Measurements from ENCODE around the gene PWP2. TPM values are rescaled to one million over a fixed set of nuclear protein-coding genes. Genes with fewer than 3 reads are reported as not detected.

PWP2 gene
- total and polyA plus RNA-seq, 7 donors = 0.56 to 8.8 (median 2.9) TPM

- 85 to 93% (median 89%) methylated on average over 9 of the region's 9 CpGs for WGBS, 3 donors
- no peak overlapping the region for H3K27ac ChIP-seq
- peaks cover 0 to 76% of the 10 kb centered on the region in 2 donors for H3K36me3 ChIP-seq (ENCODE audit: insufficient read depth in 1 of 2, low read depth in 1 of 2)
Observed at GRCh38 chr21:44065428-44065827, 41.8 kb upstream of the PWP2 start.

DNA sequence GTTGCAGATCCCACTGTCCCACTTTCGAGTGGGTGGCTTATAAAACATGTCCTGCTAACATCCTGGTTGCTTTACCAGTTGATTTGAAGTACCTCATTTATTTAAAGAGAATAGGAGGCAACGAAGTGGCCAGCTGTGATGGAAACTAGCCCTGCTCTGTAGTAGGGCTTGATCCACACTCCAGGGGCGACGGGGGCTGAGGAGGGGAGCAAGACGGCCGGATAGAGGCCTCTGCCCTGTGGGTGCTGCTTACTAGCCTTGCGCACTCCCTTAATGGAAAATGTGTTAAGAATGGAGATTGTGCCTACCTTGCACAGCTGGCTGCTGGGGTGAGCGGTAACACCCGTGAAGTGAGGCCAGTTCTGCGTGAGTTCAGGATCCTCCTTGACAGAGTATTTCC lies 41.1 kb upstream of the PWP2 start:
- WGBS, 3 donors = 88 to 94% (median 93%) methylated on average over 10 of the region's 10 CpGs
- Histone ChIP-seq H3K27ac (no peak overlapping the region), H3K36me3 (ENCODE audit: insufficient read depth in 1 of 2, low read depth in 1 of 2) (peaks cover 0 to 81% of the 10 kb centered on the region in 2 donors), H3K4me1 (no peaks in the 10 kb centered on the region), H3K4me3 (no peak overlapping the region), H3K9me3 (no peaks in the 10 kb centered on the region), H3K27me3 (ENCODE audit: insufficient read depth in 3 of 3, low read length in 2 of 3) (no peaks in the 10 kb centered on the region)
- ATAC-seq = no peak
- intact Hi-C loops (cut with DNase I) = no loop called here
- no peak for DNase-seq
- TF ChIP-seq, protein P1, sequence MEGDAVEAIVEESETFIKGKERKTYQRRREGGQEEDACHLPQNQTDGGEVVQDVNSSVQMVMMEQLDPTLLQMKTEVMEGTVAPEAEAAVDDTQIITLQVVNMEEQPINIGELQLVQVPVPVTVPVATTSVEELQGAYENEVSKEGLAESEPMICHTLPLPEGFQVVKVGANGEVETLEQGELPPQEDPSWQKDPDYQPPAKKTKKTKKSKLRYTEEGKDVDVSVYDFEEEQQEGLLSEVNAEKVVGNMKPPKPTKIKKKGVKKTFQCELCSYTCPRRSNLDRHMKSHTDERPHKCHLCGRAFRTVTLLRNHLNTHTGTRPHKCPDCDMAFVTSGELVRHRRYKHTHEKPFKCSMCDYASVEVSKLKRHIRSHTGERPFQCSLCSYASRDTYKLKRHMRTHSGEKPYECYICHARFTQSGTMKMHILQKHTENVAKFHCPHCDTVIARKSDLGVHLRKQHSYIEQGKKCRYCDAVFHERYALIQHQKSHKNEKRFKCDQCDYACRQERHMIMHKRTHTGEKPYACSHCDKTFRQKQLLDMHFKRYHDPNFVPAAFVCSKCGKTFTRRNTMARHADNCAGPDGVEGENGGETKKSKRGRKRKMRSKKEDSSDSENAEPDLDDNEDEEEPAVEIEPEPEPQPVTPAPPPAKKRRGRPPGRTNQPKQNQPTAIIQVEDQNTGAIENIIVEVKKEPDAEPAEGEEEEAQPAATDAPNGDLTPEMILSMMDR (IDR thresholded peaks at IDR 0.05) = no peak

More at GRCh38 chr21:44065428-44065827, 41.8 kb upstream of the PWP2 start:
- TF ChIP-seq, protein P1 (IDR thresholded peaks at IDR 0.05) = no peak
- no peak for DNase-seq
- H3K4me3 ChIP-seq = no peak overlapping the region
- ATAC-seq = peak in 1 of 4 donors; percentile 33
- no peaks in the 10 kb centered on the region for H3K9me3 ChIP-seq
- H3K27me3 ChIP-seq (ENCODE audit: insufficient read depth in 3 of 3, low read length in 2 of 3) = no peaks in the 10 kb centered on the region
- intact Hi-C loops (cut with DNase I) = no loop called here
- H3K4me1 ChIP-seq = no peaks in the 10 kb centered on the region

DNA sequence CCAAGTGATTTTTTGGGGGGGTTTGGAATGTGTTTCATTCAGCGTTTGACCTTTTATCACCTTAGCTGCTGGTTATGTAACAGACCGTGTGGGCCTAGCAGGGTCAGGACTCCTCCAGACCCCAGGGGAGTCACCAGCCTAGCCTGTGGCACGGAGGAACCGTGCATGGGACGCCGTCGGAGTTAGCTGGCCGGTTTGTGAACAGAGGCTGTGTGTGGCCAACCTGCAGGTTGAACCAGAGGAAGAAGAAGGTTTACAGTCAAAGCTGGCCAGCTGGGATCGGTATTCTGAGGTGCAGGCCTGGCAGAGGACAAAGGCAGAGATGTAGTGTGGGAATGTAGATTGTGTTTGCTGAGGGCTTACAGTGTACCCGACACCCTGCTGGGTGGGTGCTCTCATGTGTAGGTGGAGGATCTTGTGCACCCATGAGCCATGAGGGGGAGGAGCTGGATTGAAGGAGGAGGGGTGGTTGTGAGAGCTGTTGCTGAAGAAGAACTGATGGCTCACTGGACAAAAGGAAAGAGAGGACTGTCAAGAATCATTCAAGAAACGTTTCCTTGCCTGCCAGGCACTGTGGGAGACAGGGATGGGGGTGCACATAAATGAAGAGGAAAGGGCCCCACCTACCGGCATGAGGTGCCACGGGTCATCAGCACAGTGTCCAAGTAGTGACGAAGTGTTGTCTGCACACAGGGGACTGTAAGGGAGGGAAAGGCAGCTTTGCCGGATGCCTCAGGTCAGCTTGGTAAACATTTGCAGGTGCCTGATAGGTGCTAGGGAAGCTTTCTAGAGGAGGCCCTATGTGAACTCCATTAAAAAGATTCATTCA lies 40.0 kb upstream of the PWP2 start:
- DNase-seq (no peak), ATAC-seq (peak in 2 of 4 donors; percentile 22 to 55)
- Histone ChIP-seq H3K9me3 (no peaks in the 10 kb centered on the region), H3K27me3 (ENCODE audit: insufficient read depth in 3 of 3, low read length in 2 of 3) (no peaks in the 10 kb centered on the region), H3K27ac (no peak overlapping the region), H3K4me1 (no peaks in the 10 kb centered on the region), H3K36me3 (ENCODE audit: insufficient read depth in 1 of 2, low read depth in 1 of 2) (peaks cover 0 to 80% of the 10 kb centered on the region in 2 donors), H3K4me3 (no peak overlapping the region)
- TF ChIP-seq, protein P1 (IDR thresholded peaks at IDR 0.05) = no peak
- intact Hi-C loops (cut with DNase I) = no loop called here
- whole genome bisulfite sequencing, 3 donors = 81 to 86% (median 82%) methylated on average over 15 of the region's 15 CpGs

DNA sequence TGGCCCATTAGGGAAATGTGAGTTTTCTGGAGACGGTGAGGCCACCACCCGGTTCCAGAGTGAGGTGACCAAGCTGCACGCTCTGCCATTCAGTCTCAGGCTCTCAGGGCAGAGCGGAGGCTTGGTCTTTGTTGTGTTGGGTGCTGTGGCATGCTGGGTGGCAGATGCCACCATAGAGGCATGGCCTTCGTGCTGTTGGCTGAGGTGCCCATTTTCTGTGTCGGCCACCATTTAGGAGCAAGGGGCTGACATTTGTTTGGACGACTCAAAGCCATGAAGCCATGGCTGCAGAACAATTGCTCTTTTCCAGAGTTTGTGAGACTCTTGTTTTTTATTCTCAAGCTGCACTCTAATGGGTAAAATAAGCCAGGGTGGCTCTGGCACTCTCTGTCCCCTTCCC lies 36.8 kb upstream of the PWP2 start:
- no peaks in the 10 kb centered on the region for H3K4me1 ChIP-seq
- H3K9me3 ChIP-seq = no peaks in the 10 kb centered on the region
- no peak overlapping the region for H3K27ac ChIP-seq
- H3K36me3 ChIP-seq (ENCODE audit: insufficient read depth in 1 of 2, low read depth in 1 of 2) = peaks cover 0 to 76% of the 10 kb centered on the region in 2 donors
- ATAC-seq (no peak), DNase-seq (no peak)
- TF ChIP-seq, protein P1 (IDR thresholded peaks at IDR 0.05) = no peak
- no peaks in the 10 kb centered on the region for H3K27me3 ChIP-seq (ENCODE audit: insufficient read depth in 3 of 3, low read length in 2 of 3)
- WGBS, 3 donors = 96 to 98% (median 96%) methylated on average over 7 of the region's 7 CpGs
- intact Hi-C loops (cut with DNase I) = no loop called here
- H3K4me3 ChIP-seq = no peak overlapping the region

Data from psoas muscle (tissue), 8 donors.